A673 (cell line): ENCODE data around the gene CKAP4.

Source experiments
- EZH2 ChIP-seq: fragments of 200-600 bp; sonication (generic); IDR thresholded peaks from 2 replicates; pipeline ENCODE4 v1.6.1; 2017; ENCODE audit warnings: borderline replicate concordance, low read depth, mild to moderate bottlenecking, mixed read lengths, antibody characterized with exemption, low read length; ENCODE audit not compliant: poor library complexity, severe bottlenecking
- TF ChIP-seq, protein P1 (sequence below): fragments of 300-800, 200-600 bp; sonication (generic); conservative IDR thresholded peaks from 2 replicates; pipeline ENCODE4 v1.5.1; 2017; ENCODE audit warnings: low read depth, mild to moderate bottlenecking, antibody characterized with exemption, low read length, moderate library complexity, mixed read lengths

DNA sequence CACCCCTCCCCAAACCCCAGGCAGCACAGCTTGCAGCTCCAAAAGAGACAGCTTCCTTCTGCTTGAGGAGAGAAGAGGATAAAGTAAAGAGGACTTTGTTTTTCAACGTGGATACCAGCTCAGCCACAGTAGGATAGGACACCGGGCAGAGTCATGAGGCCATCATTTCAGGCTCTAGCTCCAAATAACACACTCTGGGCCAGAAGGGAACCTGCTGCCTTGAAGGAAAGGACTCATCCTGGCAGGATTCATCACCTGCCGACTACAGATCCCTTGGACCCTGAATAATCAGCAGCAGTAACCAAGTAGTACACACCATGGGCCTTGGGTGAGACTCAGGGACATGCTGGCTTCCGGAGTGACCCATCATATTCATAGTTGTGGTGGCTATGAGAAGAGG, 10.4 kb upstream of the CKAP4 start:
- TF ChIP-seq, protein P1, sequence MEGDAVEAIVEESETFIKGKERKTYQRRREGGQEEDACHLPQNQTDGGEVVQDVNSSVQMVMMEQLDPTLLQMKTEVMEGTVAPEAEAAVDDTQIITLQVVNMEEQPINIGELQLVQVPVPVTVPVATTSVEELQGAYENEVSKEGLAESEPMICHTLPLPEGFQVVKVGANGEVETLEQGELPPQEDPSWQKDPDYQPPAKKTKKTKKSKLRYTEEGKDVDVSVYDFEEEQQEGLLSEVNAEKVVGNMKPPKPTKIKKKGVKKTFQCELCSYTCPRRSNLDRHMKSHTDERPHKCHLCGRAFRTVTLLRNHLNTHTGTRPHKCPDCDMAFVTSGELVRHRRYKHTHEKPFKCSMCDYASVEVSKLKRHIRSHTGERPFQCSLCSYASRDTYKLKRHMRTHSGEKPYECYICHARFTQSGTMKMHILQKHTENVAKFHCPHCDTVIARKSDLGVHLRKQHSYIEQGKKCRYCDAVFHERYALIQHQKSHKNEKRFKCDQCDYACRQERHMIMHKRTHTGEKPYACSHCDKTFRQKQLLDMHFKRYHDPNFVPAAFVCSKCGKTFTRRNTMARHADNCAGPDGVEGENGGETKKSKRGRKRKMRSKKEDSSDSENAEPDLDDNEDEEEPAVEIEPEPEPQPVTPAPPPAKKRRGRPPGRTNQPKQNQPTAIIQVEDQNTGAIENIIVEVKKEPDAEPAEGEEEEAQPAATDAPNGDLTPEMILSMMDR, result no peak
- no peak for TF ChIP-seq EZH2
